GM12865 (cell line): ENCODE results near the gene DDT.
"Not testable (repeated sequence)": the region's sequence is repeated elsewhere in the genome, so short reads cannot be mapped to it uniquely, and the experiment has no call there.

Experiments used
- DNase-seq: peaks from one replicate; pipeline ENCODE4 v3.0.0; 2010; ENCODE audit warnings: low read depth
- H3K4me3 ChIP-seq: 2 replicates; pipeline ENCODE4 v1.5.1; 2011; ENCODE audit warnings: mild to moderate bottlenecking, low read depth, low read length, control low read depth
- TF ChIP-seq, protein P1 (sequence below): IDR thresholded peaks from 2 replicates; pipeline ENCODE4 v1.5.1; 2011; ENCODE audit warnings: low read length, control low read depth, low read depth, inconsistent platforms; ENCODE audit not compliant: insufficient read depth; ENCODE audit errors: missing control alignments

DDT gene

GRCh38 chr22:23926561-23926960, 47.7 kb downstream of the DDT start:
- no peak for DNase-seq
- H3K4me3 ChIP-seq = no peak overlapping the region
- TF ChIP-seq, protein P1, sequence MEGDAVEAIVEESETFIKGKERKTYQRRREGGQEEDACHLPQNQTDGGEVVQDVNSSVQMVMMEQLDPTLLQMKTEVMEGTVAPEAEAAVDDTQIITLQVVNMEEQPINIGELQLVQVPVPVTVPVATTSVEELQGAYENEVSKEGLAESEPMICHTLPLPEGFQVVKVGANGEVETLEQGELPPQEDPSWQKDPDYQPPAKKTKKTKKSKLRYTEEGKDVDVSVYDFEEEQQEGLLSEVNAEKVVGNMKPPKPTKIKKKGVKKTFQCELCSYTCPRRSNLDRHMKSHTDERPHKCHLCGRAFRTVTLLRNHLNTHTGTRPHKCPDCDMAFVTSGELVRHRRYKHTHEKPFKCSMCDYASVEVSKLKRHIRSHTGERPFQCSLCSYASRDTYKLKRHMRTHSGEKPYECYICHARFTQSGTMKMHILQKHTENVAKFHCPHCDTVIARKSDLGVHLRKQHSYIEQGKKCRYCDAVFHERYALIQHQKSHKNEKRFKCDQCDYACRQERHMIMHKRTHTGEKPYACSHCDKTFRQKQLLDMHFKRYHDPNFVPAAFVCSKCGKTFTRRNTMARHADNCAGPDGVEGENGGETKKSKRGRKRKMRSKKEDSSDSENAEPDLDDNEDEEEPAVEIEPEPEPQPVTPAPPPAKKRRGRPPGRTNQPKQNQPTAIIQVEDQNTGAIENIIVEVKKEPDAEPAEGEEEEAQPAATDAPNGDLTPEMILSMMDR = no peak

- TF ChIP-seq, protein P1 = no peak
- no peak for DNase-seq
These were observed 49.1 kb downstream of the DDT start for GRCh38 chr22:23925020-23925606.

DNA sequence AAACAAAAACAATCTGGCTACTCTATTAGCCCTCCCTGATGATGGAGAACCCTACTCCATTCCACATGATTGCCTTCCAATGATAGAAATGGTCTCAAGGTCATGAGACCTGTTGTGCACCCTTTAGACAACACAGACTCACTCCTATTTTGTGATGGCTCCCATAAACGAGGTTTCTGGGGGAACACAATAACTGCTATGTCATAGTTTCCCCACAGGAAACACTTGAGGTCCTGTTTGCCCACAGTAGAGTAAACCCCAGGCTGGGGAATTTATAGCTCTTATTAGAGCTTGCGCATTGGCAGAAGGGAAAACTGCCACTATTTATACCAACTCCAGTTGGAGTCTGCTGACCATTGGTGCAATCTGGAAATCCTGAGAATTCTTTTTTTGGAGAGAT, 51.3 kb downstream of the DDT start:
- H3K4me3 ChIP-seq = no peak overlapping the region
- TF ChIP-seq, protein P1 = no peak
- DNase-seq = no peak

More at GRCh38 chr22:23925020-23925606, 49.1 kb downstream of the DDT start:
- H3K4me3 ChIP-seq = no peak overlapping the region

DNA sequence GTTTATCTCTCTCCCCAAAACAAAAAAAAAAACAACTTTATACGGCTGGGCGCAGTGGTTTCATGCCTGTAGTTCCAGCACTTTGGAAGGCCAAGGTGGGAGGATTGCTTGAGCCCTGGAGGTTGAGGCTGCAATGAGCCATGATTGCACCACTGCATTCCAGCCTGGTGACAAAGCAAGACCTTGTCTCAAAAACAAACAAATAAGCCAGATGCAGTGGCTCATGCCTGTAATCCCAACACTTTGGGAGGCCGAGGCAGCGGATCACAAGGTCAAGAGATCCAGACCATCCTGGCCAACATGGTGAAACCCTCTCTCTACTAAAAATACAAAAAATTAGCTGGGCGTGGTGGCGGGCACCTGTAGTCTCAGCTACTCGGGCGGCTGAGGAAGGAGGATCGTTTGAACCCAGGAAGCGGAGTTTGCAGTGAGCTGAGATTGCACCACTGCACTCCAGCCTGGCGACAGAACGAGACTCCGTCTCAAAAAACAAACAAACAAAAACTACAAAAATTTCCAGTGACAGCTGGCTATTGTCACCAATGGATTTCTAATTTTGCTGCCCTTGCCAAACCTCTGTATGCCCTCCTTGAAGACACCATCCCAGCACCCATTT, 52.5 kb downstream of the DDT start:
- not testable (repeated sequence) for DNase-seq, H3K4me3 ChIP-seq
